ENCODE data around the gene ACOXL. TPM values are rescaled to one million over a fixed set of nuclear protein-coding genes. Genes with fewer than 3 reads are reported as not detected.

The ACOXL gene
- total and polyA plus RNA-seq, 2 of the 8 experiments (the other 6 are each of a cell fraction or from before 2014, with no cell fraction given): 11.4 to 20.6 TPM

GRCh38 chr2:110742412-110742811 lies 10.0 kb downstream of the ACOXL start:
- DNase-seq (ENCODE audit: low read depth in 1 of 2, low spot score in 2 of 2) (no peak), FAIRE-seq (no peak)
- Histone ChIP-seq H3K9ac (replicated peaks in 1 of 4; ENCODE audit: extremely low read depth in 1 of 4, low read depth in 3 of 4, low read length in 3 of 4) (no peak overlapping the region), H3K23me2 (ENCODE audit: low read depth, low read length) (no peaks in the 10 kb centered on the region), H3K4me1 (replicated peaks in 1 of 4; ENCODE audit: control insufficient read depth in 3 of 4, insufficient read depth in 4 of 4, low read length in 3 of 4) (peaks cover 4 to 28% (median 25%) of the 10 kb centered on the region in 4 experiments), H2BK20ac (ENCODE audit: low read length) (no peak overlapping the region), H4K20me1 (replicated peaks in 1 of 2; ENCODE audit: control insufficient read depth in 1 of 2, insufficient read depth in 2 of 2, low read length in 2 of 2) (peaks cover 0 to 8% of the 10 kb centered on the region in 2 experiments), H3K23ac (ENCODE audit: insufficient read length) (no peak overlapping the region), H3K27me3 (replicated peaks in 1 of 4; ENCODE audit: control insufficient read depth in 3 of 4, extremely low read depth in 1 of 4, insufficient read depth in 3 of 4, low read length in 3 of 4) (no peaks in the 10 kb centered on the region), H4K8ac (ENCODE audit: extremely low read depth, insufficient read depth, low read length) (no peak overlapping the region), H3K4me3 (ENCODE audit: extremely low read depth in 1 of 4, insufficient read depth in 2 of 4, low read depth in 3 of 4, low read length in 4 of 4) (no peak overlapping the region), H3K9me3 (ENCODE audit: insufficient read depth in 2 of 2, low read depth in 1 of 2, low read length in 1 of 2) (no peaks in the 10 kb centered on the region), H3K18ac (ENCODE audit: extremely low read depth, low read length) (no peak overlapping the region), H3K79me2 (ENCODE audit: control insufficient read depth in 1 of 2, insufficient read depth in 2 of 2, low read length in 2 of 2) (peaks cover 6 to 91% of the 10 kb centered on the region in 2 experiments), H3K56ac (replicated peaks; ENCODE audit: insufficient read length, low read depth, low read length) (no peak overlapping the region), H2BK5ac (ENCODE audit: low read depth, low read length) (no peak overlapping the region), H4K91ac (replicated peaks; ENCODE audit: insufficient read length, low read length) (no peak overlapping the region), H2BK12ac (ENCODE audit: low read depth, low read length) (no peak overlapping the region), H3K4me2 (ENCODE audit: insufficient read depth in 1 of 2, low read depth in 2 of 2, low read length in 2 of 2) (no peak overlapping the region), H2BK15ac (ENCODE audit: low read length) (no peak overlapping the region), H3K36me3 (ENCODE audit: control insufficient read depth in 2 of 4, insufficient read depth in 4 of 4, low read length in 3 of 4) (peaks cover 0 to 4% (median 0%) of the 10 kb centered on the region in 4 experiments; a peak in 2 of 8 replicates), H2AK5ac (ENCODE audit: low read depth, low read length) (no peak overlapping the region), H3K79me1 (ENCODE audit: low read depth, low read length) (peaks cover 4% of the 10 kb centered on the region), H2AFZ (ENCODE audit: low read length) (no peak overlapping the region), H4K5ac (ENCODE audit: insufficient read length, low read depth, low read length) (no peak overlapping the region), H3K4ac (replicated peaks; ENCODE audit: insufficient read length, low read depth, low read length) (no peak overlapping the region), H3K27ac (ENCODE audit: low read depth, low read length) (no peak overlapping the region), H3K14ac (ENCODE audit: insufficient read length) (no peak overlapping the region), H2BK120ac (replicated peaks; ENCODE audit: low read depth, low read length) (no peak overlapping the region)
- 94% methylated on average over 2 of the region's 2 CpGs; no CpG with 5 or more reads in 1 of the 2 experiments for WGBS, 2 experiments (ENCODE audit: extremely low coverage in 1 of 2, insufficient coverage in 1 of 2, insufficient read length in 1 of 2, insufficient replicate concordance in 2 of 2, low coverage in 1 of 2, low lambda C conversion rate in 2 of 2, missing lambda C conversion rate in 1 of 2)
- ChIA-PET CTCF (ENCODE audit: partially characterized antibody) (interaction anchor here (1.0 to 1.2 kb wide), 2 partner anchors 13 to 60 kb away, joined by 3 read pairs; no protein-coding TSS in a partner anchor), POLR2A (ENCODE audit: partially characterized antibody) (no interaction called here)
- no peak for TF ChIP-seq EGR1 (IDR thresholded peaks at IDR 0.05; ENCODE audit: borderline replicate concordance, low read depth, low read length)
- TF ChIP-seq BACH1 (IDR thresholded peaks at IDR 0.05; ENCODE audit: low read length): no peak
- no peak for TF ChIP-seq TAF7 (optimal IDR thresholded peaks at IDR 0.05; ENCODE audit: borderline replicate concordance, low read depth, low read length)
- no peak for TF ChIP-seq SIX5 (IDR thresholded peaks at IDR 0.05; ENCODE audit: low read depth, low read length)
- TF ChIP-seq HDAC2 (IDR thresholded peaks at IDR 0.05; ENCODE audit: borderline replicate concordance in 1 of 2, low read depth in 2 of 2, low read length in 2 of 2): no peak
- TF ChIP-seq FOSL1 (IDR thresholded peaks at IDR 0.05; ENCODE audit: insufficient read depth, low read depth, low read length): no peak
- no peak for TF ChIP-seq YY1 (IDR thresholded peaks at IDR 0.05; ENCODE audit: low read depth, low read length)
- TF ChIP-seq SUZ12 (IDR thresholded peaks at IDR 0.05; ENCODE audit: low read length): no peak
- no peak for TF ChIP-seq ATF2 (IDR thresholded peaks at IDR 0.05; ENCODE audit: low read length)
- TF ChIP-seq TEAD4 (IDR thresholded peaks at IDR 0.05; ENCODE audit: low read depth, low read length): no peak
- TF ChIP-seq ATF3 (IDR thresholded peaks at IDR 0.05; ENCODE audit: insufficient read depth, low read depth, low read length): no peak
- no peak for TF ChIP-seq CBX8 (IDR thresholded peaks at IDR 0.05; ENCODE audit: borderline replicate concordance, low read depth, low read length)
